Fibroblast of villous mesenchyme (primary cell): ENCODE measurements around the gene ZNF329. TPM values are rescaled to one million over a fixed set of nuclear protein-coding genes. Genes with fewer than 3 reads are reported as not detected.

Experiments
- DNase-seq: peaks from one replicate; pipeline ENCODE4 v3.0.0-alpha.2; 2010; ENCODE audit warnings: low read depth
- H3K4me3 ChIP-seq: 2 replicates; pipeline ENCODE4 v1.5.1; 2011; ENCODE audit warnings: low read depth, mild to moderate bottlenecking, low read length
- CTCF ChIP-seq: IDR thresholded peaks from 2 replicates; pipeline ENCODE4 v1.5.1; 2012; ENCODE audit warnings: low read depth, mild to moderate bottlenecking, low read length; ENCODE audit not compliant: insufficient read depth
- total RNA-seq: library from RNA; depleted of rRNA; stranded (reverse); fragments of >200 nt; gene quantifications from 2 replicates; pipeline ENCODE4 v1.2.3, GENCODE V29; 2012

Gene ZNF329
- total RNA-seq, 1 donor: 14.2 TPM

DNA sequence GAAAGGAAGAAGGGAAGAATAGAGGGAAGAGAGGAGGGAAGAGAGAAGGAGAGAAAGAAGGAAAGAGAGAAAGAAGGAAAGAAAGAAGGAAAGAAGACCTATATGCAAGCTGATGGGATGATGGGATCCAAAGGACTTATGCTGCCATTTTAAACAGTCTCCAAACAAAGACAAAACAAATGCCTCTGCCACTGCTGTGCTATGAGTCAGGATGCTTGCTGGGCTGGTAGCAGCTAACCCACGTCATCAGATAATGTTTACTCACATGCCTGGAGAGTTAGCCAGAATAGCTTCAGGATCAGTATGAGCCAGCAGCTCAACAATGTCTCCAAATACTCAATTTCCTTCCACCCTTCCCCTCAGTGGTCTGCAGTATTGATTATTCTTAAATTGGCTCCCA lies 20.3 kb upstream of the ZNF329 start:
- no peak for TF ChIP-seq CTCF
- no peak overlapping the region for H3K4me3 ChIP-seq
- peak; percentile 14 for DNase-seq

GRCh38 chr19:58166708-58167280 lies 16.2 kb upstream of the ZNF329 start:
- DNase-seq: no peak
- H3K4me3 ChIP-seq: no peak overlapping the region
- TF ChIP-seq CTCF: no peak

GRCh38 chr19:58166268-58166667 lies 15.7 kb upstream of the ZNF329 start:
- TF ChIP-seq CTCF: no peak

DNA sequence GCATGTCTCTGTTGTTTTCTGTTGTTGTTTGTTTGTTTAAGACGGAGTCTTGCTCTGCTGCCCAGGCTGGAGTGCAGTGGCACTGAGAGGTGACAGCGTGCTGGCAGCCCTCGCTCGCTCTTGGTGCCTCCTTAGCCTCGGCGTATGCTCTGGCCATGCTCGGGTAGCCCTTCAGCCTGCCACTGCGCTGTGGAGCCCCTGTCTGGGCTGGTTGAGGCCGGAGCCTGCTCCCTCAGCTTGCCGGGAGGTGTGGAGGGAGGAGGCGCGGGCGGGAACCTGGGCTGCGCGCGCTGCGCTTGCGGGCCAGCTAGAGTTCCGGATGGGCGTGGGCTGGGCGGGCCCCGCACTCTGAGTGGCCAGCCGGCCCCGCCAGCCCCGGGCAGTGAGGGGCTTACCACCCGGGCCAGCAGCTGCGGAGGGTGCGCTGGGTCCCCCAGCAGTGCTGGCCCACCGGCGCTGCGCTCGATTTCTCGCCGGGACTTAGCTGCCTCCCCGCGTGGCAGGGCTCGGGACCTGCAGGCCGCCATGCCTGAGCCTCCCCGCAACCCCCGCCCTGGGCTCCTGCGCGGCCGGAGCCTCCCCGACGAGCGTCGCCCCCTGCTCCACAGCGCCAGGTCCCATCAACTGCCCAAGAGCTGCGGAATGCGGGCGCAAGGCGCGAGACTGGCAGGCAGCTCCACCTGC lies 6.6 kb upstream of the ZNF329 start:
- no peak overlapping the region for H3K4me3 ChIP-seq
- no peak for TF ChIP-seq CTCF
- no peak for DNase-seq

More at GRCh38 chr19:58166268-58166667, 15.7 kb upstream of the ZNF329 start:
- no peak overlapping the region for H3K4me3 ChIP-seq
- DNase-seq: no peak

DNA sequence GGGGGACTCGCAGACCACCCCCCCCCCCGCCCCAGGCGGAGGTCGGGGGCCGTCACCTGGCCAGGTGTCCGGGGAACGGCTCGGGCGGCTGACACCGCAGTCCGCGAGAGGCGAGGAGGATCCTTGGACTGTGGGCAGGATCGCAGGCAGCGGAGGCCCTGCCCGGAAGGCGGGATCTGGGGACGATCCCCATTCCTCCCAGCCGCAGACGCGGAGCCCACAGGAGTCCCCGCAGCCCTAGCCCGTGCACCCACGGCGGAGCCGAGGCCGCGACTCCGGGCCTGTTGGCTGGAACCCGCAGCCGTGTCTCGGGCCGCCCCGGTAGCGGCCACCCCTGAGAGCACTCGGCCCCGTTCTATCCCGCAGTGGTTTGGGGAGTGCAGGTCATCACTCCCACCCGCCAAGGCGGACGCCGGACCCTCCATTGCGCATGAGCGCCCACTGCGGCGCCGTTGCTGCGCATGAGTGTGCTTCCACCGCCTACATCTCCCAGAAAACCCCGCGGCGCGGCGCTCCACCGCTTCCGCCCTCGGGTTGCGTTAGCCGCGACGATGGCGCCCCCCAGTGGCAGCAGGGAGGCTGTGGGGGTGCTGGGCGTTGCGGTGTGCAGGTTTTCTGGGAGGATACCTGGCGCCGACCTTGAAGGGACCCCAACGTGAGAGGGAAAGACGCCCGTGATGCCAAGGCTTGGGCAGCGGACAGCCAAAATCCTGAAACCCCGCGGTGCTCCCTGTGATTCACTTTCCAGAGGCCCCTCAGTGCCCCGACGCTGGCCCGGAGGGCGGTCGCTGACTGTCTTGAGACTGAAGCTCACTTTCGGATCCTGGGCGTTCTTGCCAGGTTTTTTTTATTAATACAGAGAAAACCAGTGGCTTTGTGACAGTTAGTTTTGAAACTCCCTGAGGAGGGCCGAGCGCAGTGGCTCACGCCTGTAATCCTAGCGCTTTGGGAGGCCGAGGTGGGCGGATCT lies 4.4 kb upstream of the ZNF329 start:
- TF ChIP-seq CTCF: peak; percentile 97
- DNase-seq: peak; percentile 93
- H3K4me3 ChIP-seq: peak overlapping the region; percentile 92

DNA sequence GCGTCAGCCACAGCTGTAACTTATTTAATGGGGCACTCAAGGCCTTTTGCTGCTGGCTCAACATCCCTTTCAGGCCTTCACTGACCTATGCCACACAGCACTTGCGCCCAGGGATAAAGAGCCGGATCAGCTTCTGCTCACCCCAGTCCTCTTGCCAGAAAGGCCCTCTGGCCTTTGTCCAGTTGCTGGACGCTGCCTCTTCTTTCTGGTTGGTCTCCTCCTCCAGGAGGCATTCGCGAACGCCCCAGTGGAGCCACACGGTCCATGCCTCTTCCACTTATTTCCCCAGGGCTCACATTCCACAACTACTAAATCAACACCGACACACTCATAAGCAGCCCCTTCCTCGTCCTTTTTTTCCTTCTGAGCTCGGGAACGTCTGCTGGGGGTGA lies 3.7 kb upstream of the ZNF329 start:
- no peak for TF ChIP-seq CTCF
- peak overlapping the region; percentile 92 for H3K4me3 ChIP-seq
- DNase-seq: peak; percentile 42
